Stimulated activated CD4-positive, alpha-beta T cell treated with anti-CD3 and anti-CD28 coated beads, Interleukin-12 subunit alpha, Interleukin-12 subunit beta, amount 100 ng/mL, for 4 hours (primary cell): ENCODE results near the gene USP31.
"Not testable (repeated sequence)": the region's sequence is repeated elsewhere in the genome, so short reads cannot be mapped to it uniquely, and the experiment has no call there.

ENCODE experiments used
- DNase-seq: peaks from one replicate; pipeline ENCODE4 v3.0.0-alpha.2; 2020

The USP31 gene

DNA sequence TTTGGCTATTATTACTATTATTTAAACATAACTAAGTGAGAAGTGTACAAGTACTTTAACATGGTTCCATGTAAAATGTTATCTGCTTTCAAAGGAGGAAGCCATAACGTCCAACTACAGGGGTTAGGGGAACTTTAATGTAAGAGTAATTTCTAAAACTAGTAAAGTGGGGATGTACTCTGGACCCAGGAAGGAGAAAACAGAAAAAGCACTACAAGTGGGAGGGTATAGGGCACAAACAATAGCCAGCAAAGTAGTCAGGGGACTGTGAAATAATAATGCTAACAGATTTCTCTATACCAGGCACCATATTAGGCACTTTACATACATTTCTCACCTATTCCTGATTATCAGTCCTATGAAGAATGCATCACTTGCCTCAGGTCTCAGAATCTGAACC, 19.6 kb downstream of the USP31 start:
- no peak for DNase-seq

- no peak for DNase-seq
These were observed 21.2 kb downstream of the USP31 start for GRCh38 chr16:23128056-23128455.

GRCh38 chr16:23125277-23125676, 24.0 kb downstream of the USP31 start:
- DNase-seq, result no peak

GRCh38 chr16:23124315-23124714, 24.9 kb downstream of the USP31 start:
- DNase-seq, result no peak

- no peak for DNase-seq
These were observed 27.1 kb downstream of the USP31 start for GRCh38 chr16:23122144-23122543.

DNA sequence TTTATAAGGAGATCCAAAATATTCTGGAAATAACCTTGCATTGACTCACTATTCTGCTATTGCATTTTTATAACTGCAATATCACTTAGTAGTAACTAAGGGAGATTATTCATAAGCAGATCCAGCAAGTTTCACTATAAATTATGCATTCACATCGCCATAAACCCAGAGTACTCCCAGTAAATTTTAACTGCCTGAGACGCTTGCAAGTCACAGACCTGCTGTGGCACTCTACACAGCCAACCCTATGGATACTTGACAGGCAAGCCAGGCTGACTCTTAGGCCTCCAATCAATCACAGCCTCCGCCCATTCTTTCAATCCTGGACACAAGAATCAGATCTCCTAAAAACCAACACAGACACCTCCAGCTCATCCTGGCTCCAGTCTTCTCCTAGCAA, 28.2 kb downstream of the USP31 start:
- DNase-seq, result no peak

DNA sequence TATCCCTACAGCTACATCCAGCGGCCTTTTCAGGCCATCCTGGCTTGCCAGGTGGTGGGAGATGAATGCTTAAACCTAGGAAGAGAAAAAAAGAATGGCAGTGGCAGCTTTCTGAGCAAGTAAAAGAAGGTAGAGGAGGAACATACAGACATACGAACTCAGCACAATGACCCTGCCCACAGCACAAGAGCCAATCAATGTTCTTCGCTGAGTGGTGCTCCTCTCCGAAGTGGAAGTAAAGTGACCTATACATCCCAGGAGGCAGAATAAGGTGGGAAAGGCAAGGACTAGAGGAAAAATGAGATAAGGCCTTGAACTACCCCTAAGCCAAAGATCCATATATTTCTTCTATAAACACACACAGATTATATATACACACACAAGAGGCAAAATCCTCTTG, 28.7 kb downstream of the USP31 start:
- DNase-seq, result no peak

- no peak for DNase-seq
These were observed 29.7 kb downstream of the USP31 start for GRCh38 chr16:23119570-23119969.

- DNase-seq, result no peak
These were observed 34.9 kb downstream of the USP31 start for GRCh38 chr16:23114131-23114904.

- no peak for DNase-seq
These were observed 36.1 kb downstream of the USP31 start for GRCh38 chr16:23113185-23113584.

DNA sequence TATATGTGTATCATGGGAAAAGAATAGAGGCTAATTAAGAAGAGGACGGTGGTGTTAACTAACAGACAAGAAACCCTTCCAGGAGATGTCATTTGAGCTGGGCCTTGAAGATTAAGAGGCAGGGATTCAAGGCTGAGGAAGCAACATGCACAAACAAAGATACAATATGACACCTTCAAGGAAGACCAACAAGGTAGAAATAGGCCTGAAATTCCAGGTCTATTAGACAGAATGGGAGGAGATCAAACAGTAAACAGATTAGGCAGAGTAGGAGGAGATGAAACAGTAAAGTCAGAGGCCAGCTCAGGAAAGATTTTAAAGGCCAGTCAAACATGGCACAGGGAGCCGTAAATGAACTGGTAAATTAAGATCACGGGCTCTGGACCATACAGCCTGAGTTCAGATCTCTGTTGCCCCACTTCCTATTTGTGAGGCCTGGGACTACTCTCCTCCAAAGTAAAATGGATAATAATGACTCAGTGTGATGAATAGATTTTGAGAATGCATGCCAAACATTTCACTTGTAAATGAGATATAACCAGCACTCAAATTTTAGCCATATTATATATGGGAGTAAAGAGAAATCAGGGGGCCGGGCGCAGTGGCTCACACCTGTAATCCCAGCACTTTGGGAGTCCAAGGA, 38.9 kb downstream of the USP31 start:
- DNase-seq, result no peak

- no peak for DNase-seq
These were observed 41.3 kb downstream of the USP31 start for GRCh38 chr16:23107936-23108335.

DNA sequence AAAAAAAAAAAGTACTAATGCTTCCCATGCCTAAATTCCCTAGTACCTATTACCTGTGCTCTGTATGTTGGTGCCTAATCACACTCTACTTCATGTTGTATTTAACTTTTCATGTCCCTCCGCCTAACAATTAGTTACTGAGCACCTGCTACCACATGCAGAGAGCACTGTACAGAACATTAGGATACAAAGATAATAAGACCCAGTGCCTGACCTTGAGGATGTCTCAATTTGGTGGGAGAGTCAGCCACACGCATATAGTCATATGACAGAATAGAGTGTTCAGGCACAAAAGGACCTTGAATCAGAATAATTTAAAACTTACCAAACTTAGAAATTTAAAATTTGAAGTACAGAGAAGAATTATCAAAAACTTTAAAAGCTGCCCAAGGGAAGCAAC, 42.1 kb downstream of the USP31 start:
- DNase-seq, result no peak

DNA sequence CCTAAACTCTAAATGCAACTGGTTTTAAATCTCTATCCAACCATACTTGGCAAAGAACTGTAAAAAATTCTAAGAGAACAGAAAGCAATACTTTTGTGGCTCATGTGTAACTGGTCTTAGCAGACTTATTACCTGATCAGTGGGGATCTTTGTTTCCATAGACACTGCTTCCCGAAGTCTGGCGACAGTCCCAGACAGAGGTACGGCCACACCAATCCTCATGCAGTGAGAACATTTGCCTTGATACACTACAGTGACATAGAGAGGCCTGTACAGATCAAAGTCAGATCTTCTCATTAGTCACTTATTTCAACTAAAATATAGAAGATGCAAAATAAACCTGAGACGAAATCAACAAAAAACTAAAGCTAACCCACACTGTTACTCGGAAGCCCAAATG, 43.9 kb downstream of the USP31 start:
- DNase-seq, result no peak

GRCh38 chr16:23104032-23104955, 45.0 kb downstream of the USP31 start:
- DNase-seq, result no peak

GRCh38 chr16:23103603-23104002, 45.6 kb downstream of the USP31 start:
- no peak for DNase-seq

- no peak for DNase-seq
These were observed 48.2 kb downstream of the USP31 start for GRCh38 chr16:23101012-23101550.

DNA sequence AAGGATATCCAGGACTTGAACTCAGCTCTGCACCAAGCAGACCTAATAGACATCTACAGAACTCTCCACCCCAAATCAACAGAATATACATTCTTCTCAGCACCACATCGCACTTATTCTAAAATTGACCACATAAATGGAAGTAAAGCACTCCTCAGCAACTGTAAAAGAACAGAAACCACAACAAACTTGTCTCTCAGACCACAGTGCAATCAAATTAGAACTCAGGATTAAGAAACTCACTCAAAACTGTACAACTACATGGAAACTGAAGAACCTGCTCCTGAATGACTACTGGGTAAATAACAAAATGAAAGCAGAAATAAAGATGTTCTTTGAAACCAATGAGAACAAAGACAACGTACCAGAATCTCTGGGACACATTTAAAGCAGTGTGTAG, 52.8 kb downstream of the USP31 start:
- DNase-seq, result not testable (repeated sequence)

DNA sequence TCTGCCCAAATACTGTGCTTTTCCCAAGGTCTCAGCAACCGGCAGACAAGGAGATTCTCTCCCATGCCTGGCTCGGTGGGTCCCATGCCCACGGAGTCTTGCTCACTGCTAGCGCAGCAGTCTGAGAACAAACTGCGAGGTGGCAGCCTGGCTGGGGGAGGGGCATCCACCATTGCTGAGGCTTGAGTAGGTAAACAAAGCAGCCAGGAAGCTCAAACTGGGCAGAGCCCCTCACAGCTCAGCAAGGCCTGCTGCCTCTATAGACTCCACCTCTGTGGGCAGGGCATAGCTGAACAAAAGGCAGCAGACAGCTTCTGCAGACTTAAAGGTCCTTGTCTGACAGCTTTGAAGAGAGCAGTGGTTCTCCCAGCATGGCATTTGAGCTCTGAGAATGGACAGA, 55.1 kb downstream of the USP31 start:
- not testable (repeated sequence) for DNase-seq

- DNase-seq, result no peak
These were observed 56.5 kb downstream of the USP31 start for GRCh38 chr16:23092801-23093117.

DNA sequence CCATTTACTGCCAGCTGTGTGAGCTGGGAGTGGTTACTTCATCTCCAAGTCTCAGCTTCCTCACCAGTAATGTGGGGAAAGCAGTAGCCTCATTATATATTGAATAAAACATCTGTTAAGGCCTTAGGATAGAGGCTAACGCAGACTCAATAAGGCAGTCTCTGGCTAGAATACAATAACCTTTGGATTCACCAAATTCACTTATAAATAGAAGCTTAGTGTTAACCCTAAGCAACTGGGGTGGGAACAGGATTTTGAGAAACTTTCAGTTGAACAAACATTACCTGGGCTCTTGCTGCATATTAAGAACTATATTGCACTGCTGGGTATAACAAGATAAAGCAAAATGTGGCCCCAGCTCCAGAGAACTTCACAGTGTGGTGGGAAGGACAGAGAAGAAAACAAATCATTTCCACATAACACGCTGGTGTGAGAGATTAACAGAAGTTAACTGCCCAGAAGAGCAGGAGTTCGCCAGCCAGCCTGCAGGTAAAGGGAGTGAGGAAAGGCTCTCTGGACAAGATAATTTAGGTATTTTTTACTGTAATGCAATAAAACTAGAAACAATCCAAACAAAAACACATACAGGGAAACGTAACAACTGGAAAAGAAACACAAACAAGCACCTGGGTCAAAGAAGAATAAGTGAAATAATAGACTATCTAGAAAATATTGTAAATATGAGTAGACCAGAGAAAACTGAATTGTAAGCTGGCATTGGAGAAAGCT, 57.0 kb downstream of the USP31 start:
- no peak for DNase-seq

DNA sequence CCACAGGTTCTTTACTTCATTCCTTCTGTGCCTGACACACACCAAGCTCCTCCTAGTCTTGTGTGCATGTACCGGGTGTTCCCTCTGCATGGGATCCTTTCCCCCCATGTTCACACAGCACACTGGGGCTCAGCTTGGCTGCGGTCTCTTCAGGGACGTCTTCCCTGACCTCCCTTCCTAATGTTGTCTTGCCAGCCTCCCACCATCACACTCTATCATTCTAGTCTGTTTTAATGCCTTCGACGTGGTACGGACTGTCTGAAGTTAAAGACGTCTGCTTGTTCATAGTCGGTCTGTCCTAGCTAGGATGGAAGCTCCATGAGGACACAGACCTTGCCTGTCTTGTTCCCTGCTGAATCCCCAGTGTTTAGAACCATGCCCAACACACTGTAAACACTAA, 60.1 kb downstream of the USP31 start:
- DNase-seq, result no peak

GRCh38 chr16:23088018-23088417, 61.2 kb downstream of the USP31 start:
- DNase-seq, result no peak
